Stomach (tissue), 4 donors: ENCODE results near the gene IQCE.
A peak's percentile ranks its signal among the peaks of the same experiment; 100 is the strongest.

Experiments used
- CTCF ChIP-seq, 7 experiments: fragments of 450-650 bp in 4 of 7; fragments of 200-600 bp in 3 of 7; sonication (generic) in 3 of 7; IDR thresholded peaks; one replicate each; pipeline ENCODE4 v1.5.1; 2016 to 2019; ENCODE audit warnings: antibody characterized with exemption in 7 of 7, control low read depth in 2 of 7, mild to moderate bottlenecking in 1 of 7
- POLR2A ChIP-seq, 4 donors: fragments of 450-650 bp; IDR thresholded peaks; one replicate each; pipeline ENCODE4 v1.6.1; 2016; ENCODE audit warnings: antibody characterized with exemption in 4 of 4, control low read depth in 2 of 4, mild to moderate bottlenecking in 1 of 4, moderate library complexity in 1 of 4
- POLR2AphosphoS5 ChIP-seq, 3 donors: sonication (generic); formaldehyde crosslinking; IDR thresholded peaks; one replicate each; pipeline ENCODE4 v1.6.1; 2016; ENCODE audit warnings: antibody characterized with exemption in 3 of 3

GRCh38 chr7:2558629-2559282, at the start of gene IQCE:
- TF ChIP-seq CTCF (IDR thresholded peaks at IDR 0.05) (no peak), POLR2AphosphoS5 (IDR thresholded peaks at IDR 0.05) (peak; percentile 56 to 86 (median 85)), POLR2A (IDR thresholded peaks at IDR 0.05) (no peak)
